Loucy (cell line): ENCODE measurements around the gene TPRX1.

Source experiments
- EZH2phosphoT487 ChIP-seq: fragments of 200-600 bp; IDR thresholded peaks from 2 replicates; pipeline ENCODE4 v1.6.1; 2018; ENCODE audit warnings: antibody characterized with exemption, mild to moderate bottlenecking, moderate library complexity, borderline replicate concordance
- TF ChIP-seq, protein P1 (sequence below): fragments of 200-600 bp; sonication (generic); conservative IDR thresholded peaks from 2 replicates; pipeline ENCODE4 v1.5.1; 2014; ENCODE audit warnings: mild to moderate bottlenecking, antibody characterized with exemption, low read length

DNA sequence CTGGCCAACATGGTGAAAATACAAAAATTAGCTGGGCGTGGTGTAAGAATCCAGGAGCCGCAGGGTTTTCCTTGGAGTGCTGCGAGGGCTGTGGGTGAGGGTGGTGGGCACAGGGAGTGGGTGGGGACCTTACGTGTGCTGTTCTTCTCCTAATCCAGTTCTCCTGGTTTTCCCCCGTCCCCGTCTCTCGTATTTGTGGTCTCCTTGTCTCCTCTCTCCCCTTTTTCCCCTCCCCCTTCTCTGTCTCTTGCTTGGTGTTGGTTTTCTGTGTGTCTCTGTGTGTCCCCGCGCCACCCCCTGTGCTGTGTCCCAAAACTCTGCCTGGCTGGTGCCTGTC lies 24.2 kb downstream of the TPRX1 start:
- TF ChIP-seq, protein P1, sequence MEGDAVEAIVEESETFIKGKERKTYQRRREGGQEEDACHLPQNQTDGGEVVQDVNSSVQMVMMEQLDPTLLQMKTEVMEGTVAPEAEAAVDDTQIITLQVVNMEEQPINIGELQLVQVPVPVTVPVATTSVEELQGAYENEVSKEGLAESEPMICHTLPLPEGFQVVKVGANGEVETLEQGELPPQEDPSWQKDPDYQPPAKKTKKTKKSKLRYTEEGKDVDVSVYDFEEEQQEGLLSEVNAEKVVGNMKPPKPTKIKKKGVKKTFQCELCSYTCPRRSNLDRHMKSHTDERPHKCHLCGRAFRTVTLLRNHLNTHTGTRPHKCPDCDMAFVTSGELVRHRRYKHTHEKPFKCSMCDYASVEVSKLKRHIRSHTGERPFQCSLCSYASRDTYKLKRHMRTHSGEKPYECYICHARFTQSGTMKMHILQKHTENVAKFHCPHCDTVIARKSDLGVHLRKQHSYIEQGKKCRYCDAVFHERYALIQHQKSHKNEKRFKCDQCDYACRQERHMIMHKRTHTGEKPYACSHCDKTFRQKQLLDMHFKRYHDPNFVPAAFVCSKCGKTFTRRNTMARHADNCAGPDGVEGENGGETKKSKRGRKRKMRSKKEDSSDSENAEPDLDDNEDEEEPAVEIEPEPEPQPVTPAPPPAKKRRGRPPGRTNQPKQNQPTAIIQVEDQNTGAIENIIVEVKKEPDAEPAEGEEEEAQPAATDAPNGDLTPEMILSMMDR: no peak
- TF ChIP-seq EZH2phosphoT487: no peak
